GM18870 (cell line): ENCODE measurements around the gene URB1.
"Not testable (repeated sequence)": the region's sequence is repeated elsewhere in the genome, so short reads cannot be mapped to it uniquely, and the experiment has no call there.

Source experiments
- ATAC-seq: cut with Tn5 transposase; IDR thresholded peaks from one replicate; pipeline ENCODE4 v1.9.1; 2021; ENCODE audit warnings: moderate library complexity; ENCODE audit not compliant: unreplicated experiment

Gene URB1

GRCh38 chr21:32413015-32413504 lies 20.2 kb upstream of the URB1 start:
- no peak for ATAC-seq

- no peak for ATAC-seq
Measured at GRCh38 chr21:32412162-32413014, 19.6 kb upstream of the URB1 start, which contains the start of gene EVA1C. Gene EVA1C (plus strand): TSS chr21:32412706. CDS start chr21:32412854, 148 bp downstream.

GRCh38 chr21:32411350-32412161 lies 18.7 kb upstream of the URB1 start:
- no peak for ATAC-seq

- ATAC-seq = no peak
Measured at GRCh38 chr21:32410916-32411315, 18.1 kb upstream of the URB1 start.

GRCh38 chr21:32410291-32410690 lies 17.5 kb upstream of the URB1 start:
- ATAC-seq = no peak

GRCh38 chr21:32406405-32406804 lies 13.6 kb upstream of the URB1 start:
- no peak for ATAC-seq

GRCh38 chr21:32403201-32403777 lies 10.5 kb upstream of the URB1 start:
- no peak for ATAC-seq

GRCh38 chr21:32393677-32394001 lies 827 bp upstream of the URB1 start:
- no peak for ATAC-seq

GRCh38 chr21:32392299-32392879 lies 423 bp downstream of the URB1 start:
- no peak for ATAC-seq

GRCh38 chr21:32391755-32392154 lies 1.1 kb downstream of the URB1 start:
- no peak for ATAC-seq

GRCh38 chr21:32390537-32391224 lies 2.1 kb downstream of the URB1 start:
- ATAC-seq = not testable (repeated sequence)

GRCh38 chr21:32389337-32390015 lies 3.3 kb downstream of the URB1 start:
- ATAC-seq = no peak

- no peak for ATAC-seq
Measured at GRCh38 chr21:32388306-32388705, 4.5 kb downstream of the URB1 start.

GRCh38 chr21:32387151-32387550 lies 5.7 kb downstream of the URB1 start:
- ATAC-seq = no peak

GRCh38 chr21:32386195-32386870 lies 6.5 kb downstream of the URB1 start:
- ATAC-seq = no peak

- no peak for ATAC-seq
Measured at GRCh38 chr21:32383812-32384211, 9.0 kb downstream of the URB1 start.

GRCh38 chr21:32382108-32382644 lies 10.6 kb downstream of the URB1 start:
- no peak for ATAC-seq

- ATAC-seq = no peak
Measured at GRCh38 chr21:32381571-32381970, 11.2 kb downstream of the URB1 start.

GRCh38 chr21:32380940-32381339 lies 11.9 kb downstream of the URB1 start:
- ATAC-seq = no peak
